Measurements from ENCODE around the gene TTC27.

DNA sequence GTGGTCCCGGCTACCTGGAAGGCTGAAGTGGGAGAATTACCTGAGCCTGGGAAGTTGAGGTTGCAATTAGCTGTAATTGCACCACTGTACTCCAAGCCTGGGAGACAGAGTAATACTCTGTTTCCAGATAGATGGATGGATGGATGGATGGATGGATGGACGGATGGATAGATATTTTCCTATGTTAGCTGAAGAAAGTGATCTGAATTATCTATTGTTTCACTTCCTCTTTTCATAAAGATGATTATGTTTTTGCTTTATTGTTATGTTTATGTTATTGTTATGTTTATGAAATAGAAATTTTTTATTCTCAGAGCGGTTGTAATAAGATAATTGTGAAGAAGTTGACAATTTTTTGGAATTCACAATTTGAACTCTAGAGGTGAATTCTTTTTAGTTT, 33.3 kb upstream of the TTC27 start:
- no peak for TF ChIP-seq EP300 (IDR thresholded peaks at IDR 0.05; ENCODE audit: low read depth)
- TF ChIP-seq, protein P1, sequence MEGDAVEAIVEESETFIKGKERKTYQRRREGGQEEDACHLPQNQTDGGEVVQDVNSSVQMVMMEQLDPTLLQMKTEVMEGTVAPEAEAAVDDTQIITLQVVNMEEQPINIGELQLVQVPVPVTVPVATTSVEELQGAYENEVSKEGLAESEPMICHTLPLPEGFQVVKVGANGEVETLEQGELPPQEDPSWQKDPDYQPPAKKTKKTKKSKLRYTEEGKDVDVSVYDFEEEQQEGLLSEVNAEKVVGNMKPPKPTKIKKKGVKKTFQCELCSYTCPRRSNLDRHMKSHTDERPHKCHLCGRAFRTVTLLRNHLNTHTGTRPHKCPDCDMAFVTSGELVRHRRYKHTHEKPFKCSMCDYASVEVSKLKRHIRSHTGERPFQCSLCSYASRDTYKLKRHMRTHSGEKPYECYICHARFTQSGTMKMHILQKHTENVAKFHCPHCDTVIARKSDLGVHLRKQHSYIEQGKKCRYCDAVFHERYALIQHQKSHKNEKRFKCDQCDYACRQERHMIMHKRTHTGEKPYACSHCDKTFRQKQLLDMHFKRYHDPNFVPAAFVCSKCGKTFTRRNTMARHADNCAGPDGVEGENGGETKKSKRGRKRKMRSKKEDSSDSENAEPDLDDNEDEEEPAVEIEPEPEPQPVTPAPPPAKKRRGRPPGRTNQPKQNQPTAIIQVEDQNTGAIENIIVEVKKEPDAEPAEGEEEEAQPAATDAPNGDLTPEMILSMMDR (IDR thresholded peaks at IDR 0.05), result no peak
- TF ChIP-seq POLR2AphosphoS5 (IDR thresholded peaks at IDR 0.05), result no peak
- TF ChIP-seq POLR2A (IDR thresholded peaks at IDR 0.05), result no peak
